IMR-90 (cell line): ENCODE data around the gene NXPE3. TPM values are rescaled to one million over a fixed set of nuclear protein-coding genes. Genes with fewer than 3 reads are reported as not detected.
"Not testable (repeated sequence)": the region's sequence is repeated elsewhere in the genome, so short reads cannot be mapped to it uniquely, and the experiment has no call there.

Source experiments
- ATAC-seq: fragments of 200-7000 bp; cut with Tn5 transposase; 2 replicates; pipeline ENCODE4 v1.9.1; 2020; ENCODE audit warnings: low read depth, mild to moderate bottlenecking, moderate library complexity
- BruUV-seq: library from RNA; stranded (reverse); fragments of 400-500 nt; replicated peaks from 2 replicates; lab custom pipeline; 2021; lab: Mats Ljungman, UMichigan
- CTCF ChIA-PET: fragments of 300-600 bp; formaldehyde crosslinking; extraction: SDS; loops from one replicate; lab custom pipeline; 2021; ENCODE audit warnings: antibody characterized with exemption; lab: Yijun Ruan, JAX
- POLR2A ChIA-PET: fragments of 300-600 bp; sonication (Branson Sonifier 250); formaldehyde crosslinking; loops from one replicate; lab custom pipeline; 2022; ENCODE audit warnings: antibody characterized with exemption; ENCODE audit not compliant: unreplicated experiment; lab: Charles Lee
- DNase-seq: peaks from one replicate; pipeline ENCODE4 v3.0.0; 2013
- H2AFZ ChIP-seq: replicated peaks from 2 replicates; pipeline ENCODE3; 2013; ENCODE audit warnings: low read length, mild to moderate bottlenecking; ENCODE audit not compliant: poor library complexity
- H2AK5ac ChIP-seq: 2 replicates; pipeline ENCODE4 v1.6.1; 2013; ENCODE audit warnings: low read depth, low read length, inconsistent platforms
- H2AK9ac ChIP-seq: replicated peaks from 2 replicates; pipeline ENCODE3; 2013; ENCODE audit warnings: mild to moderate bottlenecking, low read depth, low read length, moderate library complexity; ENCODE audit not compliant: poor library complexity
- H2BK120ac ChIP-seq: 2 replicates; pipeline ENCODE4 v1.6.1; 2013; ENCODE audit warnings: low read depth, low read length, inconsistent platforms
- H2BK15ac ChIP-seq: 3 replicates; pipeline ENCODE4 v1.6.1; 2013; ENCODE audit warnings: low read depth, low read length, inconsistent platforms
- H2BK20ac ChIP-seq: 2 replicates; pipeline ENCODE4 v1.6.1; 2013; ENCODE audit warnings: low read depth, mild to moderate bottlenecking, inconsistent platforms, low read length, moderate library complexity
- H2BK5ac ChIP-seq: 2 replicates; pipeline ENCODE4 v1.6.1; 2013; ENCODE audit warnings: mild to moderate bottlenecking, low read depth, low read length, inconsistent platforms; ENCODE audit not compliant: poor library complexity, severe bottlenecking
- H3K14ac ChIP-seq: replicated peaks from 2 replicates; pipeline ENCODE4 v1.6.1; 2013; ENCODE audit warnings: low read depth, low read length, inconsistent platforms
- H3K18ac ChIP-seq: 2 replicates; pipeline ENCODE4 v1.6.1; 2013; ENCODE audit warnings: low read depth, low read length, control low read depth
- H3K23ac ChIP-seq: 2 replicates; pipeline ENCODE4 v1.6.1; 2013; ENCODE audit warnings: low read depth, low read length, inconsistent platforms
- H3K27ac ChIP-seq: 2 replicates; pipeline ENCODE4 v1.5.1; 2013; ENCODE audit warnings: mild to moderate bottlenecking, control low read depth, low read length; ENCODE audit not compliant: insufficient read depth
- H3K27me3 ChIP-seq: 2 replicates; pipeline ENCODE4 v1.6.1; 2013; ENCODE audit warnings: low read length; ENCODE audit not compliant: control insufficient read depth, insufficient read depth
- H3K36me3 ChIP-seq: 2 replicates; pipeline ENCODE4 v1.6.1; 2013; ENCODE audit warnings: low read length, mixed read lengths; ENCODE audit not compliant: control insufficient read depth, insufficient read depth
- H3K4ac ChIP-seq: 2 replicates; pipeline ENCODE4 v1.6.1; 2013; ENCODE audit warnings: low read depth, low read length, inconsistent platforms
- H3K4me1 ChIP-seq: 2 replicates; pipeline ENCODE4 v1.6.1; 2013; ENCODE audit warnings: low read length, mixed read lengths; ENCODE audit not compliant: control insufficient read depth, insufficient read depth
- H3K4me2 ChIP-seq: 2 replicates; pipeline ENCODE4 v1.6.1; 2013; ENCODE audit warnings: low read depth, mild to moderate bottlenecking, control low read depth, low read length, moderate library complexity
- H3K4me3 ChIP-seq: 2 replicates; pipeline ENCODE4 v1.5.1; 2013; ENCODE audit warnings: low read depth, mild to moderate bottlenecking, control low read depth, low read length, moderate library complexity; ENCODE audit not compliant: insufficient read depth
- H3K56ac ChIP-seq: 2 replicates; pipeline ENCODE4 v1.6.1; 2013; ENCODE audit warnings: low read length, inconsistent platforms; ENCODE audit not compliant: insufficient read depth; ENCODE audit errors: extremely low read depth
- H3K79me1 ChIP-seq, 2 experiments: 2 replicates each; pipeline ENCODE4 v1.6.1; 2013; ENCODE audit warnings: low read length in 2 of 2, inconsistent platforms in 1 of 2, low read depth in 1 of 2
- H3K9ac ChIP-seq: 2 replicates; pipeline ENCODE4 v1.6.1; 2013; ENCODE audit warnings: low read depth, low read length, control low read depth
- H3K9me1 ChIP-seq: 2 replicates; pipeline ENCODE4 v1.6.1; 2013; ENCODE audit warnings: low read length, inconsistent platforms; ENCODE audit not compliant: insufficient read depth
- H3K9me3 ChIP-seq: 2 replicates; pipeline ENCODE4 v1.6.1; 2013; ENCODE audit warnings: low read length; ENCODE audit not compliant: control insufficient read depth, insufficient read depth
- H4K20me1 ChIP-seq: 2 replicates; pipeline ENCODE4 v1.6.1; 2013; ENCODE audit warnings: low read length, inconsistent platforms; ENCODE audit not compliant: insufficient read depth
- H4K5ac ChIP-seq: 2 replicates; pipeline ENCODE4 v1.6.1; 2013; ENCODE audit warnings: mild to moderate bottlenecking, low read depth, low read length, control low read depth
- H4K8ac ChIP-seq, 2 experiments: 2 replicates each; pipeline ENCODE4 v1.6.1; 2013; ENCODE audit warnings: low read depth in 2 of 2, low read length in 2 of 2, control low read depth in 1 of 2, inconsistent platforms in 1 of 2
- H4K91ac ChIP-seq: 2 replicates; pipeline ENCODE4 v1.6.1; 2013; ENCODE audit warnings: low read depth, low read length, inconsistent platforms; ENCODE audit not compliant: insufficient read depth
- WGBS, 2 experiments: methylation state at CpG; one replicate each; pipeline versions ENCODE4 v1.1.5 to v1.1.7; 2013; ENCODE audit warnings: missing lambda C conversion rate in 2 of 2; ENCODE audit not compliant: insufficient read length in 1 of 2; ENCODE audit errors: extremely low coverage in 2 of 2; 5-methylcytosine and 5-hydroxymethylcytosine counted together
- dilution Hi-C: fragments of 300-500 bp; cut with HindIII; formaldehyde crosslinking; loops from one replicate; pipeline ENCODE4 v1.14.3; 2018; ENCODE audit warnings: low sequenced_read_pairs; ENCODE audit not compliant: unreplicated experiment
- in situ Hi-C: fragments of 300-500 bp; cut with MboI; formaldehyde crosslinking; loops from 3 replicates; pipeline ENCODE4 v1.14.3; 2019; ENCODE audit warnings: low sequenced_read_pairs, inconsistent platforms, mixed read lengths
- intact Hi-C: fragments of 100-400 bp; cut with micrococcal nuclease; formaldehyde crosslinking; loops from 2 replicates; pipeline ENCODE4 v1.10.0; 2022
- polyA plus RNA-seq, 3 experiments: library from polyadenylated mRNA; depleted of rRNA; stranded (reverse); fragments of >200 nt; gene quantifications; 2 replicates each; pipeline ENCODE4 v1.2.3, GENCODE V29; 2012; ENCODE audit warnings: low replicate concordance in 1 of 3
- total RNA-seq: library from RNA; depleted of rRNA; stranded (reverse); fragments of >200 nt; gene quantifications from 2 replicates; pipeline ENCODE4 v1.2.3, GENCODE V29; 2012

NXPE3 gene
- total and polyA plus RNA-seq, 2 of the 4 experiments (the other 2 are of a cell fraction) = 20.0 to 23.8 TPM

DNA sequence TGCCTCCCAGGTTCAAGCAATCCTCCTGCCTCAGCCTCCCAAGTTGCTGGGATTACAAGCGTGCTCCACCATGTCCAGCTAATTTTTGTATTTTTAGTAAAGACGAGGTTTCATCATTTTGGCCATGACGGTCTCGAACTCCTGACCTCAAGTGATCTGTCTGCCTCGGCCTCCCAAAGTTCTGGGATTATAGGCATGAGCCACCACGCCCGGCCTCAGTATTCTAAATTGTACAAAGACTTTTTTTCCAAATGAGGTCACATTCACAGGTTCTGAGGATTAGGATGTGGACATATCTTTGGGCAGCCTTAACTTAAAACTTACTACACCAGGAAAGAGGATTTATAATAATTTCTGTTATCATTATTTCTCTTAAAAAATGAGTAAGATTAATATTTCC, 85.9 kb downstream of the NXPE3 start:
- H3K9me3 ChIP-seq, CTCF ChIA-PET, H2AK9ac ChIP-seq, H2BK20ac ChIP-seq, H2BK15ac ChIP-seq, H3K56ac ChIP-seq, H3K27me3 ChIP-seq, POLR2A ChIA-PET, H2AK5ac ChIP-seq, H4K8ac ChIP-seq, H4K91ac ChIP-seq, H3K27ac ChIP-seq, H3K23ac ChIP-seq, H4K5ac ChIP-seq, H3K79me1 ChIP-seq, H3K4ac ChIP-seq, H2AFZ ChIP-seq, in situ Hi-C loops, H4K20me1 ChIP-seq, H2BK5ac ChIP-seq, DNase-seq, H3K4me2 ChIP-seq, BruUV-seq, H3K4me1 ChIP-seq, H2BK120ac ChIP-seq, H3K18ac ChIP-seq, H3K9ac ChIP-seq, dilution Hi-C loops, H3K14ac ChIP-seq, H3K4me3 ChIP-seq, H3K9me1 ChIP-seq, H3K36me3 ChIP-seq, ATAC-seq: not testable (repeated sequence)
- WGBS, 2 experiments = no CpG with 5 or more reads among the region's 7 CpGs
- intact Hi-C loops = loop anchor here (5.0 kb wide), 1 partner anchor 222 kb away; no protein-coding TSS in a partner anchor
